NCI-H1436 (cell line): ENCODE data around the gene IGF1.

ENCODE experiments used
- DNase-seq: peaks from one replicate; lab custom pipeline; 2025; lab: John Stamatoyannopoulos, UW

IGF1 gene

DNA sequence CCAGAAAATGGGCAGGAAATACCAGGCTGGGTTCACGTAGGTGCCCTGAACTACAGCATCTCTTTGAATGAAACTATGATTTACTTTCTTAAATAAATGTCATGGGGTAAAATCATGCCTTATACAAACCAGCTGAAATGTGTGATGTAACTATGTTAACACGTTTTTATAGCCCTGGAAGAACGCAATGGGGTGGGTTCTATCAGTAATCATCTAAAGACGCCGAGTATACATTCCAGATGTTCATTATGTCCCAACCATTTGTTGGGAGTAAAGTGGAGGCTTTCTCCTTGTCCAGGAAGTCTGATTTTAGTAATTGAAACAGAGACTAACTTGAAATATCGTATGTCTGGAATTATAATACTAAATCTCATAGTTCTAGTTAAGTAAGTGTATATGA is 16.2 kb upstream of the IGF1 start:
- DNase-seq = no peak

DNA sequence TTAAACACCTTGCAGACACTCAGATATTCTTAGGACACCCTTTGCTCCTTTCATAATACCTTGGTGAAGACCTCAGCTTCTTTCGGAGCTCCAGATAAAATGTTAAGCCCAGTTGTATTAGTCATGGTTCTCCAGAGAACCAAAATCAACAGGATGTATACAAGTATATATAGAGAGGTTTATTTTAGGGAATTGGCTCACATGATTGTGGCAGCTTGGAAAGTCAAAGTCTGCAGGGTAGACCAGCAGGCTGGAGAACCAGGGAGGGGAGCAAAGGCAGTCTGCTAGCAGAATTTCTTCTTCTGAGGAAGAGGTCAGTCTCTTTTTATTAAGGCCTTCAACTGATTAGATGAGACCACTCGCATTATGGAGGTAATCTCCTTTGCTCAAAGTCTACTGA is 6.9 kb upstream of the IGF1 start:
- DNase-seq = no peak

DNA sequence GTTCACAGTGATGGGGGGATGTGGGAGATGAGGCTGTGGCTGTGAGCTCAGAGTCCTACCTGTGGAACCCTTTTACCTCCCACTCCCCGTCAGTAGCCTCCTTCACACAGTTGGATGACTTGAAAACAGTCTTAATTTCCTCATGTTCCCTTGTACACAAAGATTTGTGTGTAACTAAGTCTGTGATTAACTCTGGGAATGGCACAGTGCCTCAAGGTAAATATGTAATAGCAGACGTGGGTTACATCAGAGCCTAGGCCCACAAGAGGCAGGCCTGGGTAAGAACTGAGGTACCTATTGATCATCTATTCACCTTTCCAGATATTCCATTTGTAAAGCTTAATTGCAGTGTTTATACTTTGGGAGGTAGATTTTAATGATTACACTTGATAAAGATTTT is 5.8 kb upstream of the IGF1 start:
- DNase-seq = no peak

DNA sequence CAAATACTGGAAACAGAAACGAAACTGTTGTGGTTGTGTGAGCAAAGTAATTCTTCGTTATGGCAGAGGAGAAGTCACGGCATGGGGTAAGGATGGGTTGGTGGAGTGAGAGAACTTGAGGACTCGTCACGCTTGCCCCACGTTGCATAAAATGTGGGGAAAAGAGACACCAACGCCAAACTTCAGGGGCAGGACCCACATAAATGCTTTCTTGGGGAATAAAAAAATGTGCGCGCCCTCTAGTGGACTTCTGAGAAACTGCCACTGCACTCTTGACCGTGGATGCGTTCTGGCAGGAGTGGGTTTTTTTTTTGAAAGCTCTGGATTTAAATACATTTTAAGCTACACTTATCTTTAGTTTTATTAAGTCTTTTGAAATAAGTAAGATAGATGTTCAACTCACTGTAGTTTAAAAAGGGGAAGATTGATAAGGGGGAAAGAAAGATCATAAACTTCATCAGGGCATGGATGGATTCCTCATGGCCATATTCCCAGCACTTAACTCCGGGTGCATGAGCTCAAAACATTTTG is 4.1 kb upstream of the IGF1 start:
- peak; percentile 22 for DNase-seq

DNA sequence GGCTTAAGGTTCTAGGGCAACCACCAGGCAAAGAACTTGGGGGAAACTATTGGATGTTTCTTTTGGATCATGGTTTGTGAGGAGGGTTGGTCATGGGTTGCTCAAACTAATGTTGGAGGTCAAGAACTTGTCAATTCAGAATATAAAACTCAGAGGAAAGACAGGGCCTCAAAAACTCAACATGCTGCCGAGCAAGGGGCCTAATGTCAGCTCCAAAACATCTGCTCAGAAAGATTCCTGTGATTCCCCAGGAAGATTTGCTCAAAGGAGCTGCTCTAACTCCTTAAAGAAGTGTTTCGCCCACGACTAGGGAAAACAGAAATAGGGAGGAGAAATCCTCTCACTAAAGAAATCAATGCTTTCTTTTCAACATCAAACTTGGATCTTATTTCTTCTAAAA is 3.7 kb upstream of the IGF1 start:
- no peak for DNase-seq

DNA sequence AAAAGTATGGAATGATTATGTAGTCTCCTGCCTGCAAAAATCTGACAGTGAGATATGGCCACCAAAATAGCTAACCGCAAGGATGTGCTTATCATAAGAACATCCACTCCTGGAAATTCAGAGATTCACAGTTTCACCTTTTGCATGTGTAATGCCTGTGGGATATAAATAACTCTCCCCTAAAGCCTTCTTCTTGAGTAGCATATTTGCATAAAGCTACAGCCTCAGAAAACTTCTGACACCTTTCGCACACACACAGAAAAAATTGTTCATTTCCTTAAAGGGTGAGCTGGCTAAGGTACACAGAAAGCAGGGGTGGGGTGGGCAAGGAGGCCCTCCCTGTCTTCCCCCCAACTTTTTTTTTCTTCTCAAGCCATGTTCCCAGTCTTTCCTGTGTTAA is 3.1 kb upstream of the IGF1 start:
- DNase-seq = no peak

DNA sequence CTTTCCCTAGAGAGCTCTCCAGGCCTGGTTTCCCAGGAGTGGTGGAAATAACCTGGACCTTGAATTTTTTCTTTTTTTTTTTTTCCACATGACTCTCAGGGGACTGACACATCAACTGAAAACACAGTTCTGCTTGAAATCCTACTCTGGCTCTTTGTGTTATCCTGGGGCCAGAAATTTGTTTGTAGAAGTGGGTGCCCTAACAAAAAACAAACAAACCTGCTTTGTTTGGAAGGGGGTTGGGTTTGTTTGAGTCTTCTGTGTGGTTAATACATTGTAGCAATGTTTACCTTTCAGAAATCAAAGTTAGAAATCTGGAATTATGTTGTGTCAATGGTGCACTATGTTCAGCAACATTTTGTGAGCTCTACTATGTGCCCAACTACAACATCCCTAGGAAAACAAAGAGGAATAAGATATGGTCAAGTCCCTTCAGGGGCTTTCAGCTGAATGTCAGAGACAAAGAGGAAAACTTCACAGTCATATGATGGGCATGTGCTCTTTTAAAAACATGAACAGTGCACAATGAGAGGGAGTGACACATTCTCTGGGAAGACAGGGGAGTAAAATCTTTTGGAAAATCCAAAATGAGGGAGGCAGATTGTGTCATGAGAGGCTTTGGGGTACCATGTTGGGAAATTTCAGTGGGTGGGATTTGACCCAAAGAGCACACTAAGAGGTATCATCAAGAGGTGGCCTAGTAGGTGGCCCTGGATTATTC is 1.5 kb upstream of the IGF1 start:
- DNase-seq = no peak

DNA sequence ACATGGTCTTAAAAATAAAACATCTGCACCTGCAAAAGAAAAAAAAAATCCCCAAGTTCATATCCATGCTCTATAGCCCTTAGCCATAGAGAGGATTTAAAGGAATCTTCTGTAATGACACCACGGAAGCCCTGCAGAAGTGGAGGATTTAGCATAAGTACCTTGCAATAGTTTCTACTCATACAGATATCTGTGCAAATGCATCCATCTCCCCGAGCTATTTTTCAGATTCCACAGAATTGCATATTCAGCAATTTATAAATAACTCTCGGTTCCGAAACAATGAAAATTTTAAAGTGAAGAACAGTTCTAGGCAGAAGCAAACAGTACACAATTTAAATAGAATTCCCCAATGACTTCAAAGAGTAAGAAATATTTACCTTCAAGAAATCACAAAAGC is 424 bp downstream of the IGF1 start:
- no peak for DNase-seq

DNA sequence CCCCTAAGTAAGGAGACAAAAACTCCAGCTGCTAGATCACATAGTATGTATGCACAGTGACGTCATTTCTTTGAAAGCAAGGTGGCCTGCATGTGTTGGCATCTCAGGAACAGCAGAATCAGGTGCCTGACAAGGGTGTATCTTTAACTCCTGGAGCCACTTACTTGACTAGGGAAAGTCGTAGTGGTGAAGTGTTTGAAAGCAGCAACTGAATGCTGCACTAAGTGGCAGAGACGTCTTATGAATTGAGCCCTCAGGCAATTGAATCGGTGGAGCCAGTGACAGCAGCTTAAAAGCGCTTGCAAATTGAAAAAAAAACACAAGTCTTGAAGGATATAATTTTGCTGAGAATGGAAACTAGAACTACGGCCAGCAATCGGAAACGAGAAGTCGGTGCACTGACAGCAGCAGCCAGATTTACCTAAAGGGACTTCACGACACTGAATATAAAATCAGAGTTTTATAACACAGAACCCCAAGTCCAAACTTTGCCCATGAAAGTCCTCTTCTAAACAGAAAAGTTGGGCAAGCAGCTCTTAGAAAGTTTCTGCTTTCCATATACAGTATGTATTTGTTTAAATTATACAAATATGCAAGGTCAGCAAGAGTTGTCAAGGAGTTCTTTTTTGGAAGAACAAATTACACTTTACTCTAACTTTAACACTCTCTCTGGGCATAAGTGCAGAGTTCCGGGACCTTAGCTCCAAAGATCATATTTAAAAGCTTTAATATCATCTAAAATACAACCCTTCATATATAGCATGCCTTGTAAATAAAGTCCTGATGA is 1.1 kb downstream of the IGF1 start:
- DNase-seq = no peak

DNA sequence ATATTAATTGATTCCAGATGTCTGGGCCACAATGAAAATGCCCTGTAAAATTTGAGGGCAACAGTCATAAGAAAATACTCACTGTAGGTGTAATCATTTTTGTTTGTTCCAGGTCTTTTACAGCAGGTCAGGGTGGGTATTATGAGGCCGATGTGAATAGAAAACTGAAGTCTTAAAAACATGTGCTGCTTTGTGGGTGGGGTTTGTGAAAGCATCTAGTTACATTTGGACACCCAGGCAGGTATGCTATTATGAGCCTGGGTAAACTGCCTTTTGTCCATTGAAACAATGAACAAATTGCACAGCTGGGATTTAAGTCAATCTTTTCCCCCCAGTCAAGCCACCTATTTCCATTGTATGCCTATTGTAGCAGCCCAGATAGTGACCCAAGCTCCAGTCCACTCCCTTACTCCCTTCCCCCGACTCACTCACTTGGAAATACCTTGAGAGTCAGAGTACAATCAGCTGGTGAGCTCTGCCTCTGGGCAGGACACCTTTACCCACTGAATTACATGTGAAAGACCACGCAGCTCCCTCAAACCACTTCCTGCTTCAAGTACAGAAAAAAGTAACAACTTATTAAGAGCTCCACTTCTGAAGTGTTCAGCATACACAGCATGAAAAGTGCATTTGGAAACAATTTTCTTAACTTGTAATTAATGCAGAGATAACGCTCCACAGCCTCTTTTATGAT is 1.8 kb downstream of the IGF1 start:
- no peak for DNase-seq

DNA sequence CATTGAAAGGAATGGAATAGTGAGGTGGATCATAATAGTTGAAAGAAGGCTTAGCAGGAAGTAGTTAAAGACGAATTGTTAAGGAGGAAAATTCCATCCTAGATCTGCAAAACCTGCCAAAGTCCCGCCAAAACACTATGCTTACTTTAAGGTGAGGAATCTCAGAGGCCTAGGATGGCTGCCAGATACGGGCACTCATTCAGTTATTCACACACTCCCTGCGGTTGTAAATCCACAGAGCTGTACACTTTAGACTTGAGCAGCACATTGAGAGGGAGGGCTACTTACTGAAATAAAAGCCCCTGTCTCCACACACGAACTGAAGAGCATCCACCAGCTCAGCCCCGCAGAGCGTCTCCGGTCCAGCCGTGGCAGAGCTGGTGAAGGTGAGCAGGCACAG is 5.0 kb downstream of the IGF1 start:
- no peak for DNase-seq

DNA sequence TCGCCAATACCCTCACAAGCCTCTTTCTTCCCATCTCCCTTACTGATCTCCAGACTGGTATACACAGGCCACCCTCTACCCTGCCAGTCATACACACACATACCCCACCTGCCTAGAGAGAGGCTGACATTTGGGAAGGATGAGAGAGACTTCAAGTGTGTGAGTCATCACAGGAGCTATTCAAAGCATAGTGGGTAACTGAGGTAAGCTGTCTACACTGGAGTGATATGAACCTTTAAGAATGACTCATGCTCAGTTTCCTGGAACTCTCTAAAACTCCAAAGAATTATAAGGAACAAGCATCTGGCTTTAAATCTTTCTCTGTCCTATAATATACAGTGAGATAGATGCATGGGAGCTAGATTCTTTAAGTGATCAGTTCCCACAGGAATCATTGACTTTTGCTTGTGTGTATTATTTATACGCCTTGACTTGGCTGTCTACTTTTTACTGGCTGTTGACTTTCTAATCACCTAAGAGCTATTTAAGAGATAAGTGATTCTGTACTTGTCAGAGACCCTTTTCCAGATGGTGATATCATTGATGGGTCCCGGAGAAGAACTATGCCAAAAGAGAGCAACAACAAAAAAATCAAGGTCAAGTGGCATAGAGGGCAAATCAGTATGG is 5.8 kb downstream of the IGF1 start:
- DNase-seq = no peak

DNA sequence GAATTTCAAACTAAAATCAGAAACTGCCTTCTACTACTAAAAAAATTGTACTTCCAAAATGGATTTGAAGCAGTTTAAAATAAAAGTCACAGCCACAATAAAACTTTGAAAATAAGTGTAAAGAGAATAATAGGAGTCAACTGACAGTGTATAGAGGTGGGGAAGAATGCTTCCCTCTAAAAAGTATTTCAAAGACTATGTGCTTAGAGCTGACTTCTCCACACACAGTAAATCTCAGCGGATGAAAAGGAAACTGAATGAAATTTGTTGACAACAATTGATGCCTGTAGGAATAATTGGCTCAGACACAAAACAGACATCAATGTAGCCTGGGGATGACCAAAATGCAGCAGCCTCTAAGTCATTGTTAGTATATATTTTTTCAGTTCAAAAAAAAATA is 7.9 kb downstream of the IGF1 start:
- DNase-seq = no peak

DNA sequence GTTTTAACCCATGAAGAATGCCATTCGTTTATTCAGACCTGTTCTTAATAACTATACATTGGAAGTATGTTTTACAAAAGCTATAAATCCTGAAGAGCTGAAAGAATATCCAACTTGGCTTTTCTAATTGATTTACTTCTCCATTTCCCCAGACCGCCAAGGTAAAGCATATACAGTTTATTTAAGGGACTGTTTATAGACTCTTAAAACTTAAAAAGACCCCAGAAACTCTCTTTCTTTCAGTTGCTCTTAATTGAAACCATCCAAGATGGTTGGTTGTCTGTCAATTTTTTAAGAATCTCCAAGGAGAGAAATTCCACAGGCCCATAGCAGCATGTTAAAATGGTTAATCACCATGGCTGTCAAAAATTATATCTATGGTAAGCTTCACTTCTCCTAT is 8.8 kb downstream of the IGF1 start:
- no peak for DNase-seq

DNA sequence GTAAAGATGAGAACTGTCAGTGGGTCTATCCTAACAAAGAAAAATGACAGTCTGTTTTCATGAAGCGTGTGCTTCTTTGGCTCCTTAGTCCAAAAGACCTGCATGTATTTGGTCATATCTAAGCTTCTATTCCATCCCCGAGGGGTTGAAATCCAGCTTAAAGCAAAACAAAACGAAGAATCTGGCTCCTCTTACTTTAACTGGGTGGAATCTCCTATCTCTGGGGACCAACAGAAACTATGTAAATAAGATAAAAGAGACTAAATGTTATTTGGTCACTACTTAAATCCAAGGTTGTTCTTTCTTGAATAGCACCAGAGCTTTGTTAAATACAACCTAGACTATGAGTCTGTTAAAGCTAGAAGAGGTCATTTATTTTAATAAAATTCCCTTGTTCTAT is 9.4 kb downstream of the IGF1 start:
- no peak for DNase-seq

DNA sequence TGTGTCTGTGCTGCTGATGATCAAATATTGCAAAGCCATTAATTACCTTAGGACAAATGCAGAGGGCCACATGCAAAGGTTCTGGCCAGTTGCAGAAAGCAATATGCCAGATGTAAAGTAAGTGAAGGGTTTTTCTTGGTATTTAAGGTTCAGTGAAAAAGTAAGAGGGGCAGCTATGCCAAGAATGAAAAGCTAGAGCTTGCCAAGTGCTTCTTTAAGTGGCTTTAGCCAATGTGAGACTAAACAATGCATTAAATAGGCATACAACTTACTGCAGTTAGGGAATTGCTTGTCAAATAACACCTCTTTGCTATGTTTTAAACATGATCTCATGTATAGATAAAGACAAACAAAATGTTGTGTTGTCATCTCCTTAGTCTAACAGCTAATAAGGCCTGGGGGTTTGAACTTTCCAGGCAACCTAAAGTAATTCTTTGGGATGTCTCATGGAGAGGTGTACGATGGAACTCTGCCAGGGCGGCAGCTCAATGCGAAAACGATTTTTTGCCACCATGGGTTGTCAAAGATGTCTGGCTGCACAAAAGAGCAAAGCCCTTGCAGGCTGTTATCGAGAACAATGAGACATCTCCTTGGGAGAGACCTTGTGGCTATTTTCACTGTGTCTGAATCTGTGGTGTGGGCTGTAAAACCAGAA is 12.0 kb downstream of the IGF1 start:
- no peak for DNase-seq

DNA sequence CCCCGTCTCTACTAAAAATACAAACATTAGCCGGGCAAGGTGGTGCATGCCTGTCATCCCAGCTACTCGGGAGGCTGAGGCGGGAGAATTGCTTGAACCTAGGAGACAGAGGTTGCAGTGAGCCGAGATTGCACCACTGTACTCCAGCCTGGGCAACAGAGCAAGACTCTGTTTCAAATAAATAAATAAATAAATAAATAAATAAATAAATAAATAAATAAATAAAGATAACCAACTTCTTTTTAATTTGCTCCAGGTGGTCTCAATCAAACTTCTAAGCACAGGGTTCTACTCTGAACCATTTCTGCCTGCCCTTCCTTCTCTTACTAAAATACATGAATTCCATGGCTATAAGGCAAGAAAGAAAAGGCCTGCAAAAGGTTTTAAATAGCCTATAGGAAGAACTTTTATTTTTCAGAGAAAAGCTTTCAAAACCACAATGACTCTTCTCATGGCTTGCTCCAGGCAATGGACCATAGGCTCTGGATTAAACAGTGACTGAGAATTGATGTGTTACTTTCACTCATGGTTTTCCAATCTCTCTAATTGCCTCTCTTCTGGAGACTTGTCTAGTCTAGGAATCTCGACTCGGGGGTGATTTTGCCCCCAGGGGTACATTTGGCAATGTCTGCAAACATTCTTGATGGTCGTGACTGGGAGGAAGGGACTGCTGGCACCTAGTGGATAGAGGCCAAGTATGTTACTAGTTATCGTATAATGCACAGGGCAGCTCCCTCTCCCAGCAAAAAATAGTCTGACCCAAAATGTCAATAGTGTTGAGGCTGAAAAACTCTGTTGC is 14.4 kb downstream of the IGF1 start:
- DNase-seq = no peak

DNA sequence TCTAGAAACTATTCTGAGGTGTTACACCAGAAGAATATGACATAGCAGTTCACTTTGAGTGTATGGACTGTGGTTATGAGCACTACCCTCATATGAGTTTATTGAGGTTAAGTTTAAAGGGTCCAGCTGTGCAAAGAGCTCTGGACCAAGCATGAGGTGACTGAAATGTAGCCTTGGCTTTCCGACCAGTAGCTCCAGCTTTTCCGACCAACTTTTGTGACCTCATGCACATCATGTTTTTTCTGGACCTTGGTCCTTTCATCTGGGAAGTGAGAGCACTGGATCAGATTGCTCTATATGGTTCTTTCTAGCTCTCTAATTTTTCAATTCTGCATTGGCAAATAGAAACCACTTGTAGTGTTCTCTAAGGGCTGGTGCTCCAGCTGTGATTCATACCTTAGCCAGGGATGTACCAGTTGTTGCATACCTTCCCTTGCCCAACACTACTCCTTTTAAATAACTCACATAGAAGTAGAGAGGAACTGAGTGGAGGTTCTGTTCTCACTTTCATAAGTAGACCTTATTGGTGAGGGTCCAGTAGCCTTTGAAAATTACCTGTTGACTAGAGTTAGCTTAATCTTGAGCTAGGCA is 16.6 kb downstream of the IGF1 start:
- DNase-seq = no peak

DNA sequence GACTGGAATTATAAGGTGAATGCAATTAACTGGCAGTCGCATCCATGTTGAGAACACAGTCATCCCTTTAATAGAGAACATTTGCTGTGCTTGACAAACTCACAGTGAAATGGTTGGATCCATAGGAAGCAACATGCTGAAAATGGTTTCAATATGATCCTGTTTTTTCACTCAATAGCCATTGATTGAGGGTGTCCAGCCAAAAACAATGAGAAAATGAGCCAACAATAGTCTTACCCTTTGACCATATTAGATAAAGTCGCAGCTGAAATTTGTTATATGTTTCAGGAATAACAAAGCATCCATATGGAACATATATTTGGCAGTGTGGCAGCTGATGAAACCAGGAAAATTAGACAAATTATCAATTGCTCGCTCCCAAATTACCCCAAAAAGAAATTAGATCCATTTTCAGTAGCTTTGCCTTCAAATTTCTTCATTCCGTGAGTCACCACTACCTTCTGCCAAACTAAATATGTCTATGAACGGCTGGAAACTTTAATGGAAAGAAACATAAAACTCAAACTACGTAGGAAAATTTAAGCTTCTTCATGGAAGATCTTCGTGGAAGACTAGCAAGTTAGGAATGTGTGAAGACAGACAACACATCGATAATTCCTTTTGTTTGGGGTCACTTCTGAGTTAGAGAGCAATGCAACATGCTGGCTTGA is 17.4 kb downstream of the IGF1 start:
- DNase-seq = no peak

DNA sequence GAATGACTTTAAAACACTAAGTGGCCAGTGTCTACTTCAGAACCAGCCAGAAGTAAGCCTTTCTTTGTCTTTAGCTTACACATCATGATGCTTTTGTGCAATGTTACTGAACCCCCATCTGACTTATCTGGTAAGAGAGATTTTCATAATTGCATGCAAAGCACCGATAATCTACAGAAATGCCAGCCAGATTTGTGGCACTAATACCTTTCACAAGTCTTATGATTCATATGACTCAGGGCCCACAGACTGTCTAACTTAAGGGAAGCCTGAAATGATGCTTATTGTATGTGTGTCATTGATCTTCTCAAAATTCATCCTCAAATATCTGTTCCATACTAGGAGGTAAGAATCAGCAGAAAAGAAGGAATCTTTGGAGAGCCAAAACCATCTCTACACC is 18.0 kb downstream of the IGF1 start:
- no peak for DNase-seq
